Kasumi-1 (cell line): ENCODE data around the gene MALAT1.
"Not testable (repeated sequence)": the region's sequence is repeated elsewhere in the genome, so short reads cannot be mapped to it uniquely, and the experiment has no call there.

Experiments
- DNase-seq, 2 experiments: peaks; one replicate each; lab custom pipeline; 2025; lab: John Stamatoyannopoulos, UW

Gene MALAT1

DNA sequence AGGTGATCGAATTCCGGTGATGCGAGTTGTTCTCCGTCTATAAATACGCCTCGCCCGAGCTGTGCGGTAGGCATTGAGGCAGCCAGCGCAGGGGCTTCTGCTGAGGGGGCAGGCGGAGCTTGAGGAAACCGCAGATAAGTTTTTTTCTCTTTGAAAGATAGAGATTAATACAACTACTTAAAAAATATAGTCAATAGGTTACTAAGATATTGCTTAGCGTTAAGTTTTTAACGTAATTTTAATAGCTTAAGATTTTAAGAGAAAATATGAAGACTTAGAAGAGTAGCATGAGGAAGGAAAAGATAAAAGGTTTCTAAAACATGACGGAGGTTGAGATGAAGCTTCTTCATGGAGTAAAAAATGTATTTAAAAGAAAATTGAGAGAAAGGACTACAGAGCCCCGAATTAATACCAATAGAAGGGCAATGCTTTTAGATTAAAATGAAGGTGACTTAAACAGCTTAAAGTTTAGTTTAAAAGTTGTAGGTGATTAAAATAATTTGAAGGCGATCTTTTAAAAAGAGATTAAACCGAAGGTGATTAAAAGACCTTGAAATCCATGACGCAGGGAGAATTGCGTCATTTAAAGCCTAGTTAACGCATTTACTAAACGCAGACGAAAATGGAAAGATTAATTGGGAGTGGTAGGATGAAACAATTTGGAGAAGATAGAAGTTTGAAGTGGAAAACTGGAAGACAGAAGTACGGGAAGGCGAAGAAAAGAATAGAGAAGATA, at the start of gene MALAT1:
Gene MALAT1 (plus strand): TSS at position 69 of the 736 bp plus-strand sequence.
- peak; percentile 89 to 92 for DNase-seq

DNA sequence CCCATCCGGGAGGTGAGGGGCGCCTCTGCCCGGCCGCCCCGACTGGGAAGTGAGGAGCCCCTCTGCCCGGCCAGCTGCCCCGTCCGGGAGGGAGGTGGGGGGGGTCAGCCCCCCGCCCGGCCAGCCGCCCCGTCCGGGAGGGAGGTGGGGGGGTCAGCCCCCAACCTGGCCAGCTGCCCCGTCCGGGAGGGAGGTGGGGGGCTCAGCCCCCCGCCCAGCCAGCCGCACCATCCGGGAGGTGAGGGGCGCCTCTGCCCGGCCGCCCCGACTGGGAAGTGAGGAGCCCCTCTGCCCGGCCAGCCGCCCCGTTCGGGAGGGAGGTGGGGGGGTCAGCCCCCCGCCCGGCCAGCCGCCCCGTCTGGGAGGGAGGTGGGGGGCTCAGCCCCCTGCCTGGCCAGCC, 47.5 kb upstream of the MALAT1 start:
- DNase-seq = not testable (repeated sequence)

DNA sequence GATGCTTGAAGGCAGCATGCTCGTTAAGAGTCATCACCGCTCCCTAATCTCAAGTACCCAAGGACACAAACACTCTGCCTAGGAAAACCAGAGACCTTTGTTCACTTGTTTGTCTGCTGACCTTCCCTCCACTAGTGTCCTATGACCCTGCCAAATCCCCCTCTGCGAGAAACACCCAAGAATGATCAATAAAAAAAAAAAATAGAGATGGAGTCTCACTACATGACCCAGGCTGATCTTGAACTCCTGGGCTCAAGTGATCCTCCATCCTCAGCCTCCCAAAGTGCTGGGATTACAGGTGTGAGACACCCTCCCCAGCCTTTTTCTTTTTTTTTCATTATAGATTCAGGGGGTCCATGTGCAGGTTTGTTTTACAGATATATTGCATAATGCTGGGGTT, 46.6 kb upstream of the MALAT1 start:
- not testable (repeated sequence) for DNase-seq

DNA sequence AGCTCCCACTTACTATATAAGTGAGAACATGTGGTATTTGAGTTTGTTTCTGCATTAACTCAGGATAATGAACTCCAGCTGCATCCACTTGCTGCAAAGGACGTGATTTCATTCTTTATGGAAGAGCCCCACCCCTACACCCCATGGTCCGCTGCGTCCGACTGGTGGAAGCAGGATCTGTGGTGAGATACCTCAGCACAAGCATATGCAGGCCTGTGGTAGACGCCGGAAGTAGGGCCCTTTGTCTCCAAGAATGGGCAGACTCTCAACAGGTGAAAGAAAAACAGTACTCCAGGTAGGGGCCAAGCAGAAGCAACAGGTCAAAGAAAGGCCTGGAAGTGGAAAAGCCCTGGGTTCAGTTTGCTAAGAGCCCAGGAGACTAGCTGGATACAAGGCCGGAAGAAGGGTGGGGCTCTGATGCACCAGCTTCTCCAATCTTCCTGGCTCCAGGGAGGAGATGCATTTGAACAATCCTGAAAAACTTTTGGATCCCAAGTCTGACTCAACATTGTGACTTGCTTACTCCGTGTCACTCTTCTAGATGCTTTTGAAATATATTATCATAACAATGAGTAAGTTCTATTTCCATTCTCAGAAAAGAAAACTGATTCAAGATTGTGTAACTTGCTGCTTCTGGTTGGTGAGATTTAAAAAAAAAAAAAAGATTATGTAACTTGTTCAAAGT, 45.9 kb upstream of the MALAT1 start:
- no peak for DNase-seq

DNA sequence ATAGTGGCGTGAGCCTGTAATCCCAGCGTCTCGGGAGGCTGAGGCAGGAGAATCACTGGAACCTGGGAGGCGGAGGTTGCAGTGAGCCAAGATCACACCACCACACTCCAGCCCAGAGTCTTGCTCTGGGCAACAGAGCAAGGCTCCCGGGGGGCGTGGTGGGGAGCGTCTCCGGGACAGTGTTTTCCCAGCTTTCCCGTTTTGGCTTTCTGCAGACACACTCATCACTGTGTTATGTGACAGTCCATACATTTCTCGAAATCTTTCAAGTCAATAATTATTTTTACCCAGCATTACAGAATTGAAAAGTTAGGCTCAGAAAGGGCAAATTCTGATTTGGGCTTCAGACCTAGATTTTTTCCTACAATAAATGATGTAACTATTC, 44.5 kb upstream of the MALAT1 start:
- no peak for DNase-seq

DNA sequence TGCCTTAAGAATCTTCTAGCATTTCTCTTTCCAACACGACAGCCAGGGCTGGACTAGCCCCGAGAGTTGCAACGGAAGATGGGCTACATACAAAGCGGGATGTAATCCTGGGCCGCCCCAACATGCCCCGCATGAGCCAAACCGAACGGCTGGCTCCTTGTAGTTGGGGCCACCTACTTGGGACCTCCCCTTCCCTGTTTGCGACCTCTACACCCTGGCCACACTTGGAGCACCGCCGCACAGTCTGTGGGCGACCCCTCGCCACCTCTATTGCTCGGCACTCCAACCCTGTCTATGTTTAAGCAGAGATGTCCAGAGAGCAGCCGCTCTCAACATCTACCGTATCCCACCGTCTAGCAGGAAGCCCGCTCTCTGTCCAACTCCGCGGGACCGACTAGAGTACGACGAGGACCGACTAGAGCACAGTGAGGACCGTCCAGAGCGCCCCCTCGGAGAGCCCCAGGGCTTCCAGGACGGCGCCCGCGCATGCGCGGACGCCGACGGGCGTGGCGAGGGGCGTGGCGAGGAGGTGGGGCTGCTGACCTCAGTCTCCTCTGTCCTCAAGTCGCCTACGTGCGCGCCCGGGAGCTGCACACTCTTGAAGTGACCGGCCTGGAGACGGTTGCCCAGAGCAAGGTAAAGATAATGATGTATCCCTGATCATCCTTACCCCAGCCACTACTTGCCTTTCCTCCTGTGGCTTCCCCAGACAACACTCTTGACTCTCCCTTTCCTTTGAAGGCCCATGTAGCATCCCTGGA, 44.0 kb upstream of the MALAT1 start:
- DNase-seq = peak; percentile 65 to 70

DNA sequence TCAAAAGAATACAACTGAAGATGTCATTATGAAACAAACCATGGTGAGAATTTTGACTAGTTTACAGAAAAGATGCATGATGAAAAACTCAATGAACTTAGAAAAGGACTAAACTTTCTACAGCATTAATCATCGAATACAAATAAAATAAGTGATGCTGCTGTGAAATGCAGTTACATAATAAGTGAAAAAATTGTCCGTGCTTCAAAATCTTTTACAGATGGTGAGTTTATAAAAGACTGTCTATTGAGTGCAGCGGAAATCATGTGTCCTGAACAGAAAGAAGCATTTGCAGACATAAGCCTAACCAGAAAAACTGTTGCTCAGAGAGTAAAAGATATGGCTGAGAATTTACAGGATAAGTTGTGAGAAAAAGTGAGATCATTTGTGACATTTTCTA, 42.4 kb upstream of the MALAT1 start:
- no peak for DNase-seq

DNA sequence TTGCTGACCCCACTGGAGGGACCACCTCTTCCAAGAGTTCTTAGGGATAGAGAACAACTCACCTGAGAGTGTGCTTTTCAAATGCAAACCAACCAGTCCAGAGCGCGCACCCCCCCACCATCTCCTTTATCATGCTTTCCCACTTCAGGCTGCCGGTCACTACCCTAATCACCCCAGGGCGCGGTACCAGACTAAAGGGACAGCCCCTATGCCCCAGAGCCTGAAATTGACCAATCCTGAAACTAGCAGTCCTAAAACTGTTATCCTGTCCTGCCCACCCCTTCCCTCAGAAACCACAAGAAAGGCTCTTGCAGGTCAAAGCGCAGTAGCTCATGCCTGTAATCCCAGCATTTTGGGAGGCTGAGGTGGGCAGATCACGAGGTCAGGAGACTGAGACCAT, 39.3 kb upstream of the MALAT1 start:
- no peak for DNase-seq

DNA sequence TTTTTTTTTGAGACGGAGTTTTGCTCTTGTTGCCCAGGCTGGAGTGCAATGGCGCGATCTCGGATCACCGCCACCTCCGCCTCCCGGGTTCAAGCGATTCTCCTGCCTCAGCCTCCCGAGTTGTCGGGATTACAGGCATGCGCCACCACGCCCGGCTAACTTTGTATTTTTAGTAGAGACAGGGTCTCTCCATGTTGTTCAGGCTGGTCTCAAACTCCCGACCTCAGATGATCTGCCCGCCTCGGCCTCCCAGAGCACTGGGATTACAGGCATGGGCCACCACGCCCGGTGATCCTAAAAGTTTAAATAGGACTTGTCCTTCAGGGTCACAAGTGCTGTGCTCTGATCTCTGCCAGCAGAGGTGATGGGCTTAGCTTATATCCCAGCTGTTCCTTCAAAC, 33.4 kb upstream of the MALAT1 start:
- not testable (repeated sequence) for DNase-seq

DNA sequence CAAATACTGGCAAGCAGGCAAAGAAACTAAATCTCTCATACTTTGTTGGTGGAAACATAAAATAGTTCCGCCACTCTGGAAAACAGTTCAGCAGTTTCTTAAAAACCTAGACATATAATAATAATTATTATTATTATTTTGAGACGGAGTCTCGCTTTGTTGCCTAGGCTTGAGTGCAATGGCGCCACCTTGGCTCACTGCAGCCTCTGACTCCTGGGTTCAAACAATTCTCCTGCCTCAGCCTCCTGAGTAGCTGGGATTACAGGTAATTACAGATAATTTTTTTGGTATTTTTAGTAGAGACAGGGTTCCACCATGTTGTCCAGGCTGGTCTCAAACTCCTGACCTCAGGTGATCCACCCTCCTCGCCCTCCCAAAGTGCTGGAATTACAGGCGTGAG, 31.5 kb upstream of the MALAT1 start:
- DNase-seq = not testable (repeated sequence)

DNA sequence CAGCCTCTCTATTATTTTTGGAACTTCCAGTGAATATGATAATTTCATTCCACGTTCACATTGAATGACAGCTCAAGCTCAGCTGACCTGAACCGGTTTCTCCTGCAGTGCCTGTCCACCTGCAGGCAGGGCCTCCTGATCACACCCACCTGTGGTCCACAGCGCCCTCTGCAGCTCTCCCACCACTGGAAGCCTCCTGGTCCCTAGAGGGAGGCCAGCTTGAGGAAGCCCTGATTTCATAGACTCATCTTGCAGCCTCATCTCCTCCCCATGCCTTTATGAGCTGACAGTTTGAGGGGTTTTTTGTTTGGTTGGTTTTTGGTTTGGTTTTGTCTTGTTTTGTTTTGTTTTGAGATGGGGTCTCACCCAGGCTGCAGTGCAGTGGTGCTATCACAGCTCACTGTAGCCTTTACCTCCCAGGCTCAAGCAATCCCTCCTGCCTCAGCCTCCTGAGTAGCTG, 29.9 kb upstream of the MALAT1 start:
- DNase-seq = peak in 1 of 2 experiments; percentile 16

DNA sequence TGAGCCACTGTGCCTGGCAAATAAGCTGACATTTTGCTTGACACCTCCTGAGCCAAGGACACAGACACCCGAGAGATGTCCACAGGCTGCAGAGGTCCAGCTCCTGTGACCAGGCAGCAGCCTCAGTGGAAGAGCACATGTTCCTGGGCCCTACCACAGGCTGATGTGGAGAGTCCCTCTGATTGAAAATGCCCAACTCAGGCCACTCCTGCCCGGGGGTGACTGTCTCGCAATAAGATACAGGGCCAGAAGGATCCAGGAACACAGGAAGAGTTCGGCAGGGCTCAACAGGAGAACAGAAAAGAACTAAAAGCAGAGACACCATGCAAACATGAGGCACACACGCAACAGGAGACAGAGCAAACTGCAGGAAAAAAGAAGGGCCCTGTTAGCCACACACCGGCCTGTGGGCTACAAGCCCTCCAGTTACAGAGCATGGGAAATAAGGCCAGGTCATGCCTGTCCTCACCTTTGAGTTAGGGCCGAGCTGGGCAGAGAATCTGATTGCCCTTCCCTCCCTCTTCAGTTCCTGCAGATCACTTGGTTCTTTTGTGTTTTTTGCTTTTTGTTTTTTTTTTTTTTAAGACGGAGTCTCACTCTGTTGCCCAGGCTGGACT, 28.3 kb upstream of the MALAT1 start:
- no peak for DNase-seq

DNA sequence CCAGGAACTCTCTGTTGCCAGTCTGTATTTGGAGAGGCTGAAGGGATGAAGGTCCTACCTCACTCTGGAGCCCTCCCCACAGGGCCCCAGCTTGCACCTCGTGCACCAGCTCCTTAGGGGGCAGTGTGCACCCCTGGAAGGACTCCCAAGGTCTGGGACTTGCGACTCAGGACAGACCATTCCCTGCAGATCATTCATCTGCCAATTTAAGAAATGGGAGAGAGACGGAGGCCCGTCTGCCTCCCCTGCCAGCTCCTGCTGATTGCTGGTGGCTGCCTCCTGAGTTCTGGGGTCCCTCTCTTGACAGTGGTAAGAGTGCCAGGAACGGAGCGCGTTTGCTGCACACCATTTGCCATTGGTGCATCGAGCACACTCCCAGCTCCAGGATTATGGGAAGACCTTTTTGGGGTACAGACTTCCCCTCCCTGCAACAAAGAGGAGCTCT, 27.4 kb upstream of the MALAT1 start:
- peak; percentile 62 to 68 for DNase-seq

DNA sequence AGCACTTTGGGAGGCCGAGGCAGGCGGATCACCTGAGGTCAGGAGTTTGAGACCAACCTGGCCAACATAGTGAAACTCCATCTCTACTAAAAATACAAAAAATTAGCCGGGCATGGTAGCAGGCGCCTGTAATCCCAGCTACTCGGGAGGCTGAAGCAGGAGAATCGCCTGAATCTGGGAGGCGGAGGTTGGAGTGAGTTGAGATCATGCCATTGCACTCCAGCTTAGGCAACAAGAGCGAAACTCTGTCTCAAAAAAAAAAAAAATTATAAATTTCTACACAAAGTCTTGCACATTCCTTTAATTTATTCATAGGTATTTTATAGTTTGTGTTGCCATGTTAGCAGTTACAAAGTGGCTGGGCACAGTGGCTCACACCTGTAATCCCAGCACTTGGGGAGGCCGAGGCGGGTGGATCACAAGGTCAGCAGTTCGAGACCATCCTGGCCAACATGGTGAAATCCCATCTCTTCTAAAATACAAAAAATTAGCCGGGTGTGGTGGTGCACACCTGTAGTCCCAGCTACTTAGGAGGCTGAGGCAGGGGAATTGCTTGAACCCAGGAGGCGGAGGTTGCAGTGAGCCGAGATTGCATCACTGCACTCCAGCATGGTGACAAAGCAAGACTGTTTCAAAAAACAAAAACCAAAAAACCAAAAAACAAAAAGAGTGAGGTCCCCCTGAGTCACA, 26.1 kb upstream of the MALAT1 start:
- DNase-seq = not testable (repeated sequence)

DNA sequence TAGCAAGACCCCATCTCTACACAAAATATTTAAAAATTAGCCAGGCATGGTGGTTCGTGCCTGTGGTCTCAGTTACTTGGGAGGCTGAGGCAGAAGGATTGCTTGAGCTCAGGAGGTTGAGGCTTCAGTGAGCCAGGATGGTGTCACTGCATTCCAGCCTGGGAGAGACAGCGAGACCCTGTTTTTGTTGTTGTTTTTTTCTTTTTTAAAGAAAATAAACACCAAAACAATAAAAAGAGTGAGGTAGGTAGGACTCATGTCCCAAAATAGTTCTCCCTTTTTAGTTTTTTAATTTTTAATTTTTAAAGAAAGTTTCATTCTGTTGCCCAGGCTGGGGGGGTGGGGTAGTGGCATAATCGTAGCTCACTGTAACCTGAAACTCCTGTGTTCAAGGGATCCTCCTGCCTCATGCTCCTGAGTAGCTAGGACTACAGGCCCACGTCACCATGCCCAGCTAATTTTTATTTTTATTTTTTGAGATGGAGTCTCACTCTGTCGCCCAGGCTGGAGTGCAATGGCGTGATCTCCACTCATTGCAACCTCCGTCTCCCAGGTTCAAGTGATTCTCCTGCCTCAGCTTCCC, 25.5 kb upstream of the MALAT1 start:
- DNase-seq = no peak

DNA sequence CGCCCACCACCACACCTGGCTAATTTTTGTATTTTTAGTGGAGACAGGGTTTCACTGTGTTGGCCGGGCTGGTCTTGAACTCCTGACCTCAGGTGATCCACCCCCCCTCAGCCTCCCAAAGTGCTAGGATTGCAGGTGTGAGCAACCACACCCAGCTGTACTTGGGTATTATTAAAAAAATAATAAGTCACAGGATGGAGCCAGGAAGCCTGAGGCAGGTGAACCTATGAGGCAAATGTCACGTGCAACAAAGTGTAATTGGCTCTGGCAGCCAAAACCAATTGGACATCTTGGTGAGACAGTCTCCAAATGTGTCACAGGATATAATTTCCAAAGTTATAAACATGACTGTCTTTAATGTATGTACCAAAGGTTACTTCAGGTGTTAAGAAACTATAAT, 24.0 kb upstream of the MALAT1 start:
- no peak for DNase-seq

DNA sequence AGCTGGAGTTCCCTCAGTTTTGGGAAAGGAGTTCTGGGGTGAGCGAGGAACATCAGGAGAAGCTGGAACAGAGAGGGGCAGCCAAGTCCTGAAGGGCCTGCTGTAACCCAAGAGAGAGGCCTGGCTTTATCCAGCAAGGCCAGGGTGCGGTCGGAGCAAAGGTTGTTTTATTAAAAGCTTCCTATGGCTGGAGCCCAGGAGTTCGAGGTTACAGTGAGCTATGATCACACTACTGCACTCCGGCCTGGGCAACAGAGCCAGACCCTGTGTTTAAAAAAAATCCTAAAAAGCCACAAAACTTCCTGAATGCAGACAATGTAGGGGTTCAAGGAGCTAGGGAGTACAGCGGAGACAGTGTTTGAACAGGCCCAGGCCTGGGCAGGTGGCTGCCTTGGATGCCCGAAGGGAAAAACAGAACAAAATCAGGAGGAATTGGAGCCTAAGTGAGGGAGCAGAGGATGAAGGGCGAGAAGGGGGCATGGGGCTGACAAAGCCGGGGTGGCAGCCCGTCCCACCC, 22.2 kb upstream of the MALAT1 start:
- DNase-seq = no peak

DNA sequence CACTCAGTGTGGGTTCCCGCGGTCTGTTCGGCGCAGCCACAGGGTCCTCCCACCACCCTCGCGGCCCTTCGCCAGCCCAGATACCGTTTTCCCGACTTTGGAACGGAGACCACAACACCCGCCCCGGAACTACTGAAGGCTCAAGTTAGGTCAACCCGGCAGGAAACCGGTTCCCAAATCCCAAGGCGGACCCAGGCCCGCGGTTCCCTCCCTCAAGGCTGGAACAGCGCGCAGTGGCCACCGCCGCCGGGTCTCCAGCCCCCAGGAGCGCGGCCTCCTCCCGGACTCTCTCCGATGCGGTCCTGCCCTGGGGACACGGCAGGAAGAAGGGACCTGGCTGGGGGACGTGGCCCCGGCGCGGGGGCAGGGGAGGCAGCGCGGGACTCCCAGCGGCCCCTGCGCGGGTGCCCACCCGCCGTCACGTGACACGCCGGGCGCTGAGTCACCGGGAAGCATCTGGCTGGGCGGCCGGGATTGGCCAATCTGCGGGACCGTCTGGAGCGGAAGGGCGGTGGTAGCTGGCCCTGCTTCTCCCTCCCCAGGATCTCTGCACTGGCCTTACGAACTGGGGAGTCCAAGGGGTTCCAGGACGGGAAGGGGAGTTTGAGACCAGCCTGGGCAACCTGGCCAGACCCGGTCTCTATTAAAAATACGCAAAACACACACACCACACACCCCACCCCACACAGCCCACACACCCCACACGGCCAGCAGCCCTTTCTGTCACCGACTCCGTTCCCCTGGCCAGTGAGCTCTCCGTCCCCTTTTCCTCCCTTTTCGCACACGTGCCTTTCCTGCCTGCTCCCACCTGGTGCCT, 21.5 kb upstream of the MALAT1 start:
- DNase-seq = peak; percentile 84 to 86

DNA sequence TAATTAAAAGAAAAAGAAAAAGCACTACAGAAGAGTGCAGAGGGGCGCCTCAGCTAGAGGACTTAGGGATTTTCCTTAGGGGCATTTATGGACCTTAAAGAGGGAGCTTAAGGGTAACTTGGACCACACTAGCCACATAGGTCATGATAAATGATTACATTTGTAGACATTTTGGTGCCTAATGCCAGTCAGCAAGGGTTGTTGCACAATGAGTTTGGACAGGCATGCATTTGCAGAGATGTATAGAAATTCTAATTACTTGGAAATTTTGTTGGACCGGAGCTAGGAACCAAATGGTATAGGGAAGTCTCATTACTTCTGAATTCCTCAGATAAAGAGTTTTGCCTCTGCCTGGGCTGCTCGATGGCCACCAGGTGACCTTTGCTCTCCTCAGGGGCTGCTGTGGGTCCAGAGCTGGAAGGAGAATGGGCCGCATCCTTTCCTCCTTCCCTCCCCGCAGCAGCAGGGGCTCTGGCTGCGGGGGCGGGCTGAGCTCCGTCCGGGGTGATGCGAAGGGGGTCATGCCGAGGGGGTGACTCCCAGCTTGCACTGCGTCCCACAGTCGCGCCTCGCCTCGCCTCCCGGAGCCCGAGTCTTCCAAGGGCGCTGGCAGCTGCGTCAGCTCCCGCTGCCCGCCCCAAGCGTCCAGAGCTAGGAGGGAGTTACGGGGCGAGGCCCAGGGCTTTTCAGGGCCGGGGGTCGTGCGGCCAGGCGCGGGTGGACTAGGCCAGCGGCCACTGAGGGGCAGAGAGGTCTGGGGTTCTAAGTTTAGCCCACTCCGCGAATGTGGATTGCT, 20.3 kb upstream of the MALAT1 start:
- DNase-seq = no peak
